ENCODE measurements around the gene LKAAEAR1. TPM values are rescaled to one million over a fixed set of nuclear protein-coding genes. Genes with fewer than 3 reads are reported as not detected.
A peak's percentile ranks its signal among the peaks of the same experiment; 100 is the strongest.

LKAAEAR1 gene
- total and polyA plus RNA-seq, 2 of the 13 experiments (the other 11 are each of a cell fraction or from before 2014, with no cell fraction given), result not detected

GRCh38 chr20:64055893-64056638 is 28.1 kb downstream of the LKAAEAR1 start (continued):
- peak; percentile 76 for TF ChIP-seq PHF8 (CRISPR knock-in tag; IDR thresholded peaks at IDR 0.05)
- no peak for TF ChIP-seq DPF2 (CRISPR knock-in tag; IDR thresholded peaks at IDR 0.05; ENCODE audit: borderline replicate concordance, low read depth)
- no peak for TF ChIP-seq SMARCC2 (IDR thresholded peaks at IDR 0.05)
- no peak for TF ChIP-seq ZBTB38 (CRISPR knock-in tag; IDR thresholded peaks at IDR 0.05)
- 0 out of 2 replicates have a peak, but pooled peaks have one; percentile 39 for TF ChIP-seq ZNF274 (CRISPR knock-in tag; IDR thresholded peaks at IDR 0.05)
- TF ChIP-seq ZNF564 (CRISPR knock-in tag; IDR thresholded peaks at IDR 0.05), result no peak; the same call in 1 of the 2 replicates
- TF ChIP-seq STAG1 (CRISPR knock-in tag; IDR thresholded peaks at IDR 0.05), result no peak
- peak; percentile 77 for TF ChIP-seq ZEB1 (IDR thresholded peaks at IDR 0.05; ENCODE audit: insufficient replicate concordance, low read depth)
- peak; percentile 34; the same call in 1 of the 2 replicates for TF ChIP-seq NFKBIZ (CRISPR knock-in tag; IDR thresholded peaks at IDR 0.05)
- TF ChIP-seq SALL2 (CRISPR knock-in tag; IDR thresholded peaks at IDR 0.05), result peak; percentile 21; the same call in 1 of the 2 replicates
- peak; percentile 44; the same call in 1 of the 2 replicates for TF ChIP-seq ZNF292 (CRISPR knock-in tag; IDR thresholded peaks at IDR 0.05; ENCODE audit: borderline replicate concordance, low read depth)
- no peak; the same call in 1 of the 2 replicates for TF ChIP-seq TOPORS (CRISPR knock-in tag; IDR thresholded peaks at IDR 0.05)
- no peak for TF ChIP-seq FOXK1 (CRISPR knock-in tag; IDR thresholded peaks at IDR 0.05; ENCODE audit: borderline replicate concordance, low read depth)
- peak; percentile 67 for TF ChIP-seq HNRNPLL (IDR thresholded peaks at IDR 0.05; ENCODE audit: low read depth, low read length, poor library complexity, severe bottlenecking)
- TF ChIP-seq LRRFIP1 (CRISPR knock-in tag; conservative IDR thresholded peaks at IDR 0.05), result no peak; the same call in 1 of the 2 replicates
- no peak for TF ChIP-seq RAD51 (IDR thresholded peaks at IDR 0.05; ENCODE audit: borderline replicate concordance)
- TF ChIP-seq ZNF17 (CRISPR knock-in tag; IDR thresholded peaks at IDR 0.05), result 0 out of 2 replicates have a peak, but pooled peaks have one; percentile 14
- TF ChIP-seq ZNF790 (CRISPR knock-in tag; IDR thresholded peaks at IDR 0.05; ENCODE audit: borderline replicate concordance), result 0 out of 2 replicates have a peak, but pooled peaks have one; percentile 21
- 0 out of 2 replicates have a peak, but pooled peaks have one; percentile 14 for TF ChIP-seq POGZ (CRISPR knock-in tag; IDR thresholded peaks at IDR 0.05)
- TF ChIP-seq ZNF143 (CRISPR knock-in tag; IDR thresholded peaks at IDR 0.05), result peak; percentile 40; the same call in 1 of the 2 replicates
- TF ChIP-seq TBL1XR1 (IDR thresholded peaks at IDR 0.05; ENCODE audit: borderline replicate concordance, low read length, partially characterized antibody), result no peak
- no peak for TF ChIP-seq SP1 (IDR thresholded peaks at IDR 0.05)
- peak; percentile 57 for TF ChIP-seq SP1 (CRISPR knock-in tag; IDR thresholded peaks at IDR 0.05)
- no peak for TF ChIP-seq RFX5 (IDR thresholded peaks at IDR 0.05; ENCODE audit: low read depth, low read length)
- TF ChIP-seq MXD4 (CRISPR knock-in tag; IDR thresholded peaks at IDR 0.05), result no peak
- TF ChIP-seq GATAD2A (CRISPR knock-in tag; IDR thresholded peaks at IDR 0.05), result peak; percentile 68
- TF ChIP-seq NCOR1 (IDR thresholded peaks at IDR 0.05; ENCODE audit: borderline replicate concordance, low read length), result peak; percentile 22
- TF ChIP-seq ZNF256 (CRISPR knock-in tag; conservative IDR thresholded peaks at IDR 0.05), result peak; percentile 46; the same call in 1 of the 2 replicates
- TF ChIP-seq ZNF563 (CRISPR knock-in tag; IDR thresholded peaks at IDR 0.05), result no peak

Measured in HepG2 (cell line).